Skin of body (tissue), 2 donors: ENCODE measurements around the gene DPP6. TPM values are rescaled to one million over a fixed set of nuclear protein-coding genes. Genes with fewer than 3 reads are reported as not detected.
"Not testable (repeated sequence)": the region's sequence is repeated elsewhere in the genome, so short reads cannot be mapped to it uniquely, and the experiment has no call there.

ENCODE experiments used
- DNase-seq: peaks from one replicate; lab custom pipeline; 2025; lab: John Stamatoyannopoulos, UW
- total RNA-seq: library from RNA; depleted of rRNA; stranded (reverse); fragments of >200 nt; gene quantifications from one replicate; pipeline ENCODE4 v1.2.3, GENCODE V29; 2014

DPP6 gene
- total RNA-seq, 1 donor from 2014 or later: 2.0 TPM

DNA sequence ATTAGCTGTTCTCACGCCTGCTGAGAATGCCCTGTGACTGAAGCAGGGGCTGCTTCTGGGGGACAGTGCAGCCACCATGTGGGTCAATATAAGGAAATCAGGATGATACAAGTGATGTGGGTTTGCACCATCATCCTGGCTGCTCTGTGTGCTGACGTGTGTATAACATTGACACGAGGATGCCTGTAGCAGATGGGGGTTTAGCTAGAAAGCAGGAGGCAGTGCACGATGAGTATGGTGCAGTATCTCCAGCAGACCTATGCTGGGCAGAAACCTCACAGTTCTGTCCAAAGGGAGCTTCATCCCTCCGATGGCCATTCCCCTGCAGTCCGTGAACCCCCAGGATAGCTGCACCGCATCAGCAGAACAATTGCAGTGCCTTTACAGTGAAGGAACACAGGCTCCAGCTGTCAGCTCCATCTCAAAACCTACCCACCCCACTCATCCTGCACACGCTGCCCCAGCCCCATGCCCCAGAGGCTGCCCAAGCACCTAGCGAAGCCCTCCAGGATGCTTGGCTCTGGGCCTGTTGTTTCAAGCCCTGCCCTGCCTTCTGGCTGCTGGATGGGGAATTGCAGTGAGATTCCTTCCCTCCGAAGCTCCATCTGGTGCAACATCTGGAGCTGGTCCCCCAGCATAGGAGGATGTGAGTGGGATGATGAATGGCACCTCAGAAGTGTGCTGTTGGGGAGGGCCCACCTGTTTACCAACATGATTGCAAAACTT is 96.8 kb downstream of the DPP6 start:
- not testable (repeated sequence) for DNase-seq

DNA sequence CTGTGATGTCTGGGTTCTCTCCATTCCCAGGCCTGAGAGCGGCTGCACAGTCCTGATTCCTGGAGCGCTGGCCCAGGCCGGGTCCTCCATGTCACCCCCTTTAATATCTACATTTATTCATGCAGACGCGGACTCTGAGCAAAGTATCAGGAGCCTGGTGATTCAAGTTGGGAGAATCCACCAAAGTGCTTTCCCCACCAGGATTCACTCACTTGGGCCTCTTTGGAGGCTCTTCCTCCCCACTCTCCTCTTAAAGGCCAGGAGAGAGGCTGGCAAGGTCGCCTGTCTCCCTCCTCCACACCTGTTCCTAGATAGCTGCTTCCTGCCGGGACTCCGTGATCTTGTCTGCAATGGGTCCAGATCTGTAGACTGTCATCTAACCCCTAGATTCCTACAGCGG is 98.5 kb downstream of the DPP6 start:
- DNase-seq: not testable (repeated sequence)

GRCh38 chr7:154151306-154151705 is 99.1 kb downstream of the DPP6 start:
- DNase-seq: not testable (repeated sequence)

- DNase-seq: not testable (repeated sequence)
Observed at GRCh38 chr7:154155928-154156327, 103.7 kb downstream of the DPP6 start.

DNA sequence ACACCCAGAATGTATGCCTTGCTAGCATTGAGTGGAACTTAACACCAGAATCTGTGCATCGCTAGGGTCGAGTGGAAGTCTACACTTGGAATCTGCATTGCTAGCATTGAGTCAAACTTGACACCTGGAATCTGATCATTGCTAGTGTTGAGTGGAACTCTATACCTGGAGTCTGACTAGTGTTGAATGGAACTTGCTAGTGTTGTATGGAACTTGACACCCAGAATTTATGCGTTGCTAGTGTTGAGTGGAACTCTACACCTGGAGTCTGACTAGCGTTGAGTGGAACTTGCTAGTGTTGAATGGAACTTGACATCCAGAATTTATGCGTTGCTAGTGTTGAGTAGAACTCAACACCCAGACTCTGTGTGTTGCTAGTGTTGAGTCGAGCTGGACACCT is 110.7 kb downstream of the DPP6 start:
- not testable (repeated sequence) for DNase-seq

GRCh38 chr7:154163642-154164041 is 111.4 kb downstream of the DPP6 start:
- not testable (repeated sequence) for DNase-seq

- no peak for DNase-seq
Observed at GRCh38 chr7:154167051-154167450, 114.9 kb downstream of the DPP6 start.

- DNase-seq: no peak
Observed at GRCh38 chr7:154167807-154168206, 115.6 kb downstream of the DPP6 start.

DNA sequence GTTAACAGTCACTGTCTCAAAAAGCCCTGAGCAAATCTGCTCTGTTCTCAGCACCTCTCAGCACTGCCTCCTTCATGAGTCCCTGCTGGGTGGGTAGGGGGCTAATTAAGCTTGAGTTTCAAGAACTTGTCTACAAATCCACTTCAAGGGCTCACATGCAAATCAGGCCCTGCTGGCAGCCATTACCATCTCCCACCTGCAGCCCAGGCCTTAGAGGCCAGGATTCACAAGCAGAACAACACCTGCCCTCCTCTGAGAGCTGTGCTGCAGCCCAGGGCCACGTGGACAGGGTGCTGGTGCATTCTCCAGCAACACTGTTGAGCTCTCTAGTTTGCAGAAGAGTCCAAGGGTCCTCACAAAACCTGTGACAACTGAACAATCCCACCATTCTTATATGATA is 119.2 kb downstream of the DPP6 start:
- DNase-seq: no peak

DNA sequence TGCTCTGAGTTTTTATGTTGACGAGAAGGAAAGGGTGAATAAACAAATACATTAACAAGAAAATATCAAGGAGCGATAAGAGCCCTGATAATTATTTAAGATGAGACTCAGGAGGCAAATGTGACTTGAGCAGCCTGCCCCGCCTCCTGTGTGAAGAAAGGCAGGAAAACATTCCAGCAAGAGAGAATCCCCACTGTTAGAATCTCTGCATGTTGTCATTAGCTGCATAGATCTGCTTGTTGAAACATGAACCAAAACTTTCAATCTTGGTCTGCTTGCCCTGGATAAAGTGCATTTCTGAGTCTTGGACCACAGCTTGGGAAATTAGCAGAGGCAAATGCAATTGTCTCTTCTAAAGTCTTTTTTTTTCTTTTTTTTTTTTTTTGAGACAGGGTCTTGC is 120.0 kb downstream of the DPP6 start:
- DNase-seq: no peak

GRCh38 chr7:154177584-154177983 is 125.4 kb downstream of the DPP6 start:
- DNase-seq: no peak

GRCh38 chr7:154178895-154179294 is 126.7 kb downstream of the DPP6 start:
- DNase-seq: no peak

DNA sequence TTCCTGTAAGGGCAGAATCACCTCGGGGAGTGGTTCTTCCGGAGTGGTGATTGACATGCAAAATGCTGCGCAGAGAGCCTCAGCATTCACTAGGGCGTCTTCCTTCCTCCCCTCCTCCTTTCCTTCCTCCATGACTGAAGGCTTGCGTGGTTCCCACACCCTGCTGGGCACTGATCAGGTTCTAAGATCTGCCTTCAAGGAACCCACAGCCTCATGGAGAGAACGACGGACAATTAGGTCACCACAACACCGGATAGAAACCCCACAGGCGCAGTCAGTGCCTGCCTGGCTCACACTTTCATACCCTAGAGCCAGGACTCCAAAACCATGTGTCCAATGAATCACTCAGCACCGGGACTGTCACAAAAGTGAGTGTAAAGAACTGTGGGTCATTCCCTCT is 131.3 kb downstream of the DPP6 start:
- DNase-seq: no peak

GRCh38 chr7:154183946-154184345 is 131.7 kb downstream of the DPP6 start:
- no peak for DNase-seq

GRCh38 chr7:154186811-154187210 is 134.6 kb downstream of the DPP6 start:
- no peak for DNase-seq

GRCh38 chr7:154188330-154188729 is 136.1 kb downstream of the DPP6 start:
- DNase-seq: no peak

- no peak for DNase-seq
Observed at GRCh38 chr7:154195266-154195665, 143.1 kb downstream of the DPP6 start.

GRCh38 chr7:154198481-154198880 is 146.3 kb downstream of the DPP6 start:
- DNase-seq: no peak

GRCh38 chr7:154200241-154200640 is 148.0 kb downstream of the DPP6 start:
- no peak for DNase-seq

DNA sequence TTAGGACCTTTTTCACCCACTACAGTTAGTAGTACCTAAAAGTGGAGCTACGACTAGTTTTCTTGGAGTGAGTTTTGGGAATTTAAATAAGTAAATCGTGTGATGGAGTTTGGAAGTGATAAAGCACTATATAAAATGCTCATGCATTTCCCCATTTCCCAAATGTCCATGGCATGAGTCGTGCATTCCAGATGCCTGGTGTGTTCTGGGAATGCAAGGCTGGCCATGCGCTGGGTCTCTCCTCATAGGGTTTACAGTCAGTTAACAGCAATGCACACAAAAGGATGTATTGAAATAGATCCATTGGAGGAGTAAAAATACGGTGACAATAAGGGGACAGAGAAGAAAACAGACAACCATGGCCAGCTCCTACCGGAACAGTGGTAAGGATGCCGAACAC is 149.8 kb downstream of the DPP6 start:
- no peak for DNase-seq

DNA sequence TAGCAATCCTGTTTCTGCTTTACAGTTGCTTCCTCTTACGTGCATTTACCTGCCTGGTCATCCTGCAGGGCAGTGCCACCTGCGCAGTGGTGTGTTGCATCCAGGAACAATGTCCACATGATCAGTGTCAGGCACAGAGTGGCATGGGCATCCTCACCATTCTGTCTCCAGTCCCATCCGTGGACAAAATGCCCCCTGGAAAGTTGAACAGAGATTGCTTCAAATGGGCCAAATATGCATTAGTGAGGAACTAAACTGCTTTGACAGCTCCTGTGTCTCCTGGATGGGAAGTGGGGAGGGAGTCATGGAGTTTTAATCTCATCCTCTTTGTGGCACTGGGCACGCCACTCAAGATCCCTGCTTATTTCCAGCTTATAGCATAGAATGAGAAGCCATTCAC is 151.8 kb downstream of the DPP6 start:
- no peak for DNase-seq

DNA sequence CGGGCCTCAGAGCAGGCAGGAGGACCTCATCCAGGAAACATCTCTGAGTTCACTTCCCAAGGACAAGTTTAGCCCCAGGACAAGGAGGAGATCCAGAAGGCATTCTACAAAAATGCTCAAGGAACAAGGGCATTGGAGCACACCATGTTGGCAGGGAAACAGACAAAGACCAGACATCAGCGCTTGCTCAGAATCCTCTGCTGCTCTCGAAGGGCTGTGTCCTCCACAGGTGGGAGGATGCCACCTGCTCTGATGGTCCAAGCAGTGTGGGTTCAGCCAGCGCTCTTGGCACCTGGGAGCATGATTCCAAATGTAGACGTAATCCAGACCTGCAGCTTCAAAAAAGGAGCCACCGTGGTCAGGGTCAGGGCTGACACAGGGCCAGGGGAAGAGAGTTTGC is 160.7 kb downstream of the DPP6 start:
- no peak for DNase-seq

- no peak for DNase-seq
Observed at GRCh38 chr7:154217688-154218340, 165.6 kb downstream of the DPP6 start.
